ENCODE results near the gene HDAC4.

The HDAC4 gene

DNA sequence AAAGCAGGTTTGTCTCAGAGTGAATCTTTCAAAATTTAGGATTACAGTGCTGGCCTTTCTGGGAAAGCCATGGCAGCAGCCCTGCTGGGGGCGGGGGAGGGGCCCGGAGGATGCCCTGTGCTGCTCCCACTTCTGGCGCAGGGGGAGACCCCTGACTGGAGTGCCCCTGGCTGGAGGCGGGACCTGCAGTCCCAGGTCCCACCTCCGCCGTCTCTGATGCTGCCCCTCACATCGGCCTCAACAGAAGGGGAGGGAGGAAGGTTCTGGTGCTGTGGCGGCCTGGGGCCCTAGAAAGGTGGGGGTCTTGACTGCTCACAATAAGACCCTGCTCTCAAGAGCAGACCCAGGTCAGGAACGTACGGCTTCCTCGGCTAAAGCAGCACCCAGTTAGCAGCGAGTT, 336.6 kb downstream of the HDAC4 start:
- no peak overlapping the region for H3K27ac ChIP-seq
- no peak for TF ChIP-seq CTCF (IDR thresholded peaks at IDR 0.05)
- TF ChIP-seq ZFX (IDR thresholded peaks at IDR 0.05; ENCODE audit: borderline replicate concordance): no peak

GRCh38 chr2:239062743-239063142, 338.1 kb downstream of the HDAC4 start:
- TF ChIP-seq ZFX (IDR thresholded peaks at IDR 0.05; ENCODE audit: borderline replicate concordance): no peak
- no peak for TF ChIP-seq CTCF (IDR thresholded peaks at IDR 0.05)
- H3K27ac ChIP-seq: no peak overlapping the region

GRCh38 chr2:239061824-239062570, 338.8 kb downstream of the HDAC4 start:
- H3K27ac ChIP-seq: no peak overlapping the region
- TF ChIP-seq ZFX (IDR thresholded peaks at IDR 0.05; ENCODE audit: borderline replicate concordance) (no peak), CTCF (IDR thresholded peaks at IDR 0.05) (no peak)

GRCh38 chr2:239061121-239061666, 339.6 kb downstream of the HDAC4 start:
- no peak overlapping the region for H3K27ac ChIP-seq
- no peak for TF ChIP-seq ZFX (IDR thresholded peaks at IDR 0.05; ENCODE audit: borderline replicate concordance)
- TF ChIP-seq CTCF (IDR thresholded peaks at IDR 0.05): no peak

DNA sequence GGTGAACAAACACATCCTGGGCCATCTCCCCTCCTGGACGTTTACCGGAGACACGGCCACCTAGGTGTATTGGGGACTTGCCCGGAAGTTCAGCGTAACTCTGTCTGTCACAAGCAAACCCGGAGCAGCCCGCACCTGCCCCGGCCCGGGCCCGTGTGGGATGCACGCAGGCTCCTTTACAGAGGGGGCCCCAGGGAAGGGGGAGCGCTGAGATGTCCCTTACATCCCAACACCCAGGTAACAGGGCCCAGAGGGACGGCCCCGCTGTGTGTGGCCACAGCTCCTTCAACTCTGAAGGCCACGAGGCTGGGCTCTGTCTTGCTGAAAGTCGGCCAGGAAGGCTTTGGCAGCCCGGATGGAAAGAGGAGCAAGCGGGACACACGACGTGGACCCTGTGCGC, 340.1 kb downstream of the HDAC4 start:
- H3K27ac ChIP-seq: no peak overlapping the region
- TF ChIP-seq ZFX (IDR thresholded peaks at IDR 0.05; ENCODE audit: borderline replicate concordance): no peak
- no peak for TF ChIP-seq CTCF (IDR thresholded peaks at IDR 0.05)

DNA sequence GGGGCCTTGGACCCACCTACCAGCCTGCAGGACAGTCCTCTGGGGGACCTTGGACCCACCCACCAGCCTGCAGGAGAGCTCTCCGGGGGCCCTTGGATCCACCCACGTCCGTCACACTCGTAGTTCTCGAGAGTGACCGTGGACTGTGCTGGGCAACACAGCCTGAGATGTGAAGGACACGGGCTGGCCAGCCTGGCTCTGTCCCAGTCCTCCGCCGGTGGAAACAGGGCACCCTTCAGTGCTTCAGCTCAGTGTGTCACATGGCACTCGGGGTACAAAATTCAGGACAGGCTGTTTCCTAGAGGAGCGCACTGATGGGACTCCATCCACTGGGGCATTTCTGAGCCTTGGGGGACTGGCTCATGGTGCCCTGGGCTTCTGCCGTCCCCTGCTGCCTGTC, 341.0 kb downstream of the HDAC4 start:
- no peak for TF ChIP-seq CTCF (IDR thresholded peaks at IDR 0.05)
- no peak for TF ChIP-seq ZFX (IDR thresholded peaks at IDR 0.05; ENCODE audit: borderline replicate concordance)

DNA sequence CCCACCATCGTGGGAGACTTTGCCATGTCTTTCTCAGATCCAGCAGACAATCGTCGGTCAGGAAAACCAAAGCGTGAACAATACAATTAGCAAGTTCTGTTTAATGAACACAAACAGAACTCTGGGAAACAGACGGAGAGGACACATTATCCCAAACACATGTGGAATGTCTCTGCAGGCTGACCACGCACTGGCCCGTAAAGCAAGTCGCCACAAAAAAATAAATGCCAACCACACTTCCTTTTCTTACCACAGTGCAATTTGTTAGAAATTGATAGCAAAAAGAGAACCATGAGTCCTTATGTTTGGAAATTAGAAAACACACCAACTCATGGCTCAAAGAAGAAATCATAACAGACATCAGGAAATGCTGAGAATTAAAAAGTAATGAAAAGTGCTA, 342.1 kb downstream of the HDAC4 start:
- no peak overlapping the region for H3K27ac ChIP-seq
- TF ChIP-seq CTCF (IDR thresholded peaks at IDR 0.05) (no peak), ZFX (IDR thresholded peaks at IDR 0.05; ENCODE audit: borderline replicate concordance) (no peak)

More for the DNA sequence above, 341.0 kb downstream of the HDAC4 start:
- H3K27ac ChIP-seq: no peak overlapping the region

All from 22Rv1 (cell line).